G401 (cell line): ENCODE data around the gene GTSE1. TPM values are rescaled to one million over a fixed set of nuclear protein-coding genes. Genes with fewer than 3 reads are reported as not detected.

Experiments
- DNase-seq: peaks from one replicate; pipeline ENCODE4 v3.0.0-alpha.2; 2015; ENCODE audit warnings: low spot score
- in situ Hi-C: cut with HindIII; loops from 2 replicates; pipeline ENCODE4 v1.10.0; 2016; ENCODE audit warnings: low sequenced_read_pairs, mixed read lengths
- total RNA-seq: library from RNA; depleted of rRNA; stranded (reverse); fragments of >200 nt; shearing (Covaris generic); gene quantifications from 2 replicates; pipeline ENCODE4 v1.2.3, GENCODE V29; 2014

Gene GTSE1
- total RNA-seq, 1 experiment from 2014 or later: 46.3 TPM

DNA sequence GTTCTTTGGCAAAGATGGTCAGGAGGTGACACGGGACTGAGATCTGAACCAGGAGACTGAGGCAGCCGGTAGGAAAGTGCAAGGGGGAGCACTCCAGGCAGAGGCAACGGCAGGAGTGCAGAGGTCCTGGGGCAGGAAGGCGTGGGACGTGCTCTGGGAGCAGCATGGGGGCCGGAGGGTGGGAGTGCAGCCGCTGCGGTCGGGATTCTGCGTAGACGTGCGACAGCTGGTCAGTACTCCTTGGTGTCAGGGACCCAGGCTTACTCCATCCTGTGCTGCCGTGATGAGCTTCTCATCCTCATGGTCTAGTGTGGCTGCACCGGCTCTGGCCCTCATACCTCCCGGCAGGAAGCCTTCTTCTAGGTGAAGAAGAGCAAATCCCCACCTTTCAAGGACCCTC is 21.9 kb downstream of the GTSE1 start:
- in situ Hi-C loops: no loop called here
- DNase-seq: no peak

DNA sequence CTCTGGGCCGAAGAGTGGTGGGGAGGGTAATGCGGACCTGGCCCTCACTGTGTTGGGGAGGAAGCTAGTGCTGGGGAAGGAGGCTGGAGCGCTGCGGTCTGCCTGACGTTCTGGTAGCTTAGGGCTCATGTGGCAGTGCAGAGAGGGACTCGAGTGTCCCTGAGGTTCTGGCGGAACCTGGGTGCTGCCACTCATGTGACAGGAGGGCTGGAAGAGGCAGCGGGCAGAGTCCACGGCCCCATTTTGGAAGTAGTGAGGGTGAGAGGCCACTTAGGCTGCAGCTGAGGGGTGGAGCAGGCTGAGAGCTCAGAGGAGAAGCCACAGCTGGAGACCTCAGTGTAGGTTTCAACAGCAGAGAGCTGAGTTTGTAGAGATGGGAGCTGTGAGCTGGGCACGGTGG is 22.6 kb downstream of the GTSE1 start:
- in situ Hi-C loops: no loop called here
- DNase-seq: no peak

DNA sequence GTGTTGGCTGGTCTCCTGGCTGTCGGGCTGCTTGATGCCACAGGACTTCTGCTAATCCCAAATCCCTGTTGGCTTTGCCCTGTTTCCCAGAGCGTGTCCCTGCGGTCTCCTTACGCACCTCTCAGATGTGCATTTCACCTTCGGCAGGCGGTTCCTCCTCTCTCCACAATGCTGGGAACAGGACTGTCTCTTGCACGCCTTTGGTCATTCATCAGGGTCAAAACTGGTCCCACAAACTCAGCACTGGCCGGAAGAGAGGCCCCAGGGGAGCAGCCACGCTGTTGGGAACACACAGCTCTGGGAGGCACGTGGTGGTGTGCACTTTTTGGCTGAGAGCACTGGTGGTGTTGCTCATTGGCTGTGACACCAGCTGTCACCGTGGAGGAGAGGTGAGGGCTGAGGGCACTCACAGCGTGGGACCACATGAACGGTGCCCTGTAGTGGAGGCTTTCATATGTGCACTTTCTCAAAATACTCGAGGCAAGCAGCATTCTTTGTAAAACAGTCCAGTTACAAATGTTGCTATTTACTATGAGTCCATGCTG is 23.6 kb downstream of the GTSE1 start:
- no peak for DNase-seq
- in situ Hi-C loops: no loop called here

DNA sequence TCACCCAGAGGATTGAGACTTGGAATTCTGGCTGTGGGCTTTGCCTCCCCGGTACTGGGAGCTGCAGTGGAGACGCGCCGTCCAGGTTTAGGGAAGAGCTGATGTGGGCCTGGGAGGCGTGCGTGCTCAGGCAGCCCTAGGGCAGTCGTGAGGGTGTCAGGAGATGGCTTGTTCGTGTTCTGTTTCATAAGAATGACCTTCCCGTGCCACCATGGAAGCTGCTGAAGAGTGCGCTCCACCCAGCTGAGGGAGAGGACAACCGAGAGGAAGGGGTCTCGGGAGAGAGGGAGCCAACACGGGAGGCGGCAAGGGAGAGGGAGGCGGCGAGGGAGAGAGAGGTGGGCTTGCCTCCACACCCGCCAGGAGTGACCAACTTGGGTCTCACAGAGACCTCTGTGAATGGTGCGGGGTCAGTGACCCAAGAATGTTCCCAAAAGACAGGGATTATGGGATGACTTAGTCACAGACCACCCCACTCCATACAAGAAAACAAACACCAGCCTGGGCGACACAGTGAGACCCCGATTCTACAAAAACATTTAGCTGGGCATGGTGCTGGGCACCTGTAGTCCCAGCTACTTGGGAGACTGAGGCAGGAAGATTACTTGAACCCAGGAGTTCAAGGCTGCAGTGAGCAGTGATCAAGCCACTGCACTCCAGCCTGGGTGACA is 24.2 kb downstream of the GTSE1 start:
- in situ Hi-C loops: no loop called here
- no peak for DNase-seq

DNA sequence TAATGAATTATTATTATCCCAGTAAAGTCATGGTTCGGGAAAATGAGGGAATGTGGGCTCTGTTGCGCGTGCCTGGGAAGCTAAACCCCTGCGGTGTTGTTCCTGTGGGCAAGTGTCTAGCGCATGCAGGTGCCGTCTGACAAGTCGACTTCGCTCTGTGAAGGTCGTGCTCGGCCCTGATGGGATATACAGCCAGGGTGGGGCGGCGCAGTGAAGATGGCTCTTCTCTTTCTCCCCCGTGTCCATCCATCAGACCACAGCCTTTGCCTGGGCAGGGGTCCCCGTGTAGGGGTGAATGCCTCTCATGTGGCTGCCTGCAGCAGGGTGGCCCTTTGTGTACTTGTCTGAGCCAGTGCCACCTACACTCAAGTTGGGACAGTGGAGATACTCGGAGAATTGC is 26.0 kb downstream of the GTSE1 start:
- in situ Hi-C loops: no loop called here
- DNase-seq: no peak

DNA sequence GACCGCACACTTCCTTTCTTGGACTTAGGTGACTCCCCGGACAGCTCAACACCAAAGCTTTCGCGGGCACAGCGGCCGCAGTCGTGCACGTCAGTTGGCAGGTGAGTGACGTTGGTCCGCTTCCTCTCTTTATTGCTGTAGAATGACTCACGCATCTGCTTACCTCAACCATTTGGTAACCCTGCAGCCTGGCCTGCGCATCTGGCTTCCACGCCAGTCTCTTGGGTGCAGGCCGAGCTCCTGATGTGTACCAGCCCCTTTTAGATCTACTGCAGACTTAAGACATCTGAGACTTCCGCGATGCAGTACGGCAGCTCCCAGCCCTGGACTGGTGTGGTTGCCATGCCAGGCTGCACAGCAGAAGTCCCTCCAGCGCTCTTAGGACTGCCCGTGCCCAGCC is 26.5 kb downstream of the GTSE1 start:
- in situ Hi-C loops: no loop called here
- DNase-seq: no peak

DNA sequence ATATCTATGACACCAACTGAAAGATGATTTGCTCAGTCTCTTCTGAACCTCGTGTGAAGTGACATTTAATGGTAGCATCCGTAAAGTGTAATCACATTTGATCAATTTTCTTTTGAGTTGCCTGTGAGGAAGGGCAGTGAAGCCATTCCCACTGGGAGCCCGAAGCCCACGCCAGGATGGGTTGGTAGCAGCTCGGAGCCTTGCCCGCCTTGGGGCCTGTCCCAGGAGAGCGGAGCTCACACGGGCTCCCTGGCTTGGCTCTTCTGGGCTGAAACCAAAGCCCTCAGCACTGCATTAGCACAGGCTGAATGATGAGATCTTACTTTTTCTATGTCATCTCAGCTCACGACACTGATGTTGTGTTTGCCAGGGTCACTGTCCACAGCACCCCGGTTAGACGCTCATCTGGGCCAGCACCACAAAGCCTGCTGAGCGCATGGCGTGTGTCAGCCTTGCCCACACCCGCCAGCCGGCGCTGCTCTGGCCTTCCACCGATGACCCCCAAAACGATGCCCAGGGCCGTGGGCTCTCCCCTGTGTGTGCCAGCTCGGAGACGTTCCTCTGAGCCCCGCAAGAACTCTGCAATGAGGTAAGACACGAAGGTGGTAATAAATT is 29.5 kb downstream of the GTSE1 start:
- in situ Hi-C loops: no loop called here
- DNase-seq: no peak

DNA sequence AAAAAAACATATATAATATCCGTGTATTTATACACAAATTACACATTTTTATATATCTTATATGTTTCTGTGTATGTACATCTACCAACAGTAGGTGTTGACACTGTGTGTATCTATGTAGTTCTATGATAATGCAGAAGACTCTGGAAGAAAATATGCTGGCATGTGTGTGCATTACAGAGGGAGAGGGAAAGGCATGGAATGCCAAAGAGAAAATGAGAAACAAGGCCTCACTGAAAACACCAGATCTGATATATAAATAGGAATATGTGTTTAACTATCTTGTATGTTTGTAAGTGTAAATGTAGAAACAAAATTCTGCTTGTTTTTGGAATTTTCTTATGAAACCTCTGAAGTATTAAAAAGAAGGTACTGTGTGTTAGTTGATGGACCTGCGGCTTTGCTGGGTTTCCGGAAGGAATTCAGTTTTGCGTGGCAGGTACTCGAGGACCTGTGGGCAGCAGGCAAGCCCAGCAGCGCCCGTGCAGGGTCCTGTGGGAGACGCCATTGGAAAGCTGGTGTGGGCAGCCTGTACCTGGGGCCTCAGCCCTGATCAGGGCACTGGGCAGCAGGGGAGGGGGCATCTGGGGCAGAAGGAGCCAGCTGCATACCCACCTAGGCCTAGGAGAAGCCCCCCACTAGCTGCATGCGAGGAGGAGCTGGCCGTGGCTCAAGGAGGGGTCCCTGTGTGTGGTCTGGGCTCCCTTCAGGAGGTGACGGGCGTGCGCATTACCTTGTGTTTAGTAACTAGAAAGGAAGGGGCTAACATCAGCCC is 31.2 kb downstream of the GTSE1 start:
- in situ Hi-C loops: no loop called here

DNA sequence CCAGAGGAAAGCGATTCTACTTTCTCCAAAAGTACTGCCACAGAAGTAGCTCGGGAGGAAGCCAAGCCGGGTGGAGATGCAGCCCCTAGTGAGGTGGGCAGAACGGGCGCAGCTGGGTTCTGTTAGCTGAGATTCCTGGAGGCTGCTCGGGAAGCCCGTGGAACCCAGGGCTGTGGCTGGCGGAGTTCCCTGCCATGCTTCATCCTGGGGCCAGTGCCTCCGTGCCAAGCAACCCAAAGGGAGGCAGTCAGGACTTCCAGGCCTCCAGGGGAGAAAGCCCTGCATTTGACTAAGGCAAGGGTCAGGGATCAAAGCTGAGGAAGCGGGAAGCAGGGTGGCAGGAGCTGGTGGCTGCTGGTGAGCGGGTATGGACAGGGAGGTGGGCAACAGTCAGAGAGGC is 32.1 kb downstream of the GTSE1 start:
- no peak for DNase-seq
- in situ Hi-C loops: no loop called here

More for the DNA sequence above, 31.2 kb downstream of the GTSE1 start:
- no peak for DNase-seq

DNA sequence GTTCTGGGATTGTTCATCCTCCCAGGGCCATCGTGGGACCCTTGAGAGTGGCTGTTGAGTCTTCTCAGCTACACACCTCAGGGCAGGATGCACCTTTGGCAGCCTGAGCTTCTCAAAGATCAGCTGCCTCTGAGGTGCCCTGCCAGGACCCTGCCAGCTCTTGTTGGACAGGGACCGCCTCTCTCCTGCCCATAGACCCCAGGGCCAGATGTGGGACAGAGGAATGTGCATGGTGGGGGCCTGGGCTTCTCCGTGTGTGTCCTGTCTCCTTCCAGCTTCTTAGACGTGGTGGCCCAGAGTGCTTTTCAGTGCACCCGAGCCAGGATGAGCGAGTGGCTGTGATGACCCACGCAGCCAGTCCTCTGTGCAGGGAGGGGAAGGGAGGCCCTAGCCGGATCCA is 32.9 kb downstream of the GTSE1 start:
- in situ Hi-C loops: loop anchor here (5.0 to 10.0 kb wide), 2 partner anchors 85 to 182 kb away; no protein-coding TSS in a partner anchor

DNA sequence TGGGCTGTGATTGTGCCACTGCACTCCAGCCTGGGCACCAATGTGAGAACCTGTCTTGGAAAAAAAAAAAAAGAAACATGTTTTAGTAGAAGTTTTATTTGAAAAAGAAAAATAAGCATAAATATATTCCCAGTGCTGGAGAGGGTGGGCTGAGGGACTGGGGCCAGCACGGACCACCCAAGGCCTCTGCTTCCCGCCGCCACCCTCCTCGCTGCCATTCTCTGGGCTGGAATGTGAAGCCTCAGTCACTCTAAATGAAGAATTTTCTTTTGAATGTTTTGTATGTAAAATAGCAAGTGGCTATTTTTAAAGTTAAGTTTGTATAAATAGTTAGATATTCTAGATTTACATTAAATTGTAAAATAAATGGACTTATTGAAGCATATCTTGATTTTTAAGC is 33.8 kb downstream of the GTSE1 start:
- in situ Hi-C loops: loop anchor here (5.0 to 10.0 kb wide), 2 partner anchors 84 to 183 kb away; no protein-coding TSS in a partner anchor

More for the DNA sequence above, 32.9 kb downstream of the GTSE1 start:
- DNase-seq: no peak

DNA sequence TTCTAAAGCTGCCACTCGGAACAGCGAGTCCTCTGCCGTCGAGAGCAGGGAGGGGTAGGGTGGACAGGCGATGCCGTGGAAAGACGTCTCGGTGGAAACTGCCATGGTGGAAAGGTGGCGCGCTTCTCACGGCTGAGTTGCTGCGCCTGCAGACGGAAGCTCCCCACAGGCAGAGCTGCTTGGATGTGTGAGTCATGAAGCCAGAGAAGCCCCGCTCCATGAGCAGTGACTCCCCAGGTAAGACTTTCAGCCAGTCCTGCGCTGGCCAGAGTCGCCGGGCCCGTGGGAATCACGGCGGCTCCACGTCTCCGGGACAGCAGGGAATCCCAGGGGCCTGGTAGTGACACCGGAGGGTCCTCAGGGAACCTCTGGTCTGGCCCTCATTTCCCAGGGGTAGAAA is 34.8 kb downstream of the GTSE1 start:
- DNase-seq: no peak
- in situ Hi-C loops: loop anchor here (5.0 to 10.0 kb wide), 2 partner anchors 83 to 184 kb away; no protein-coding TSS in a partner anchor

More for the DNA sequence above, 33.8 kb downstream of the GTSE1 start:
- DNase-seq: no peak

DNA sequence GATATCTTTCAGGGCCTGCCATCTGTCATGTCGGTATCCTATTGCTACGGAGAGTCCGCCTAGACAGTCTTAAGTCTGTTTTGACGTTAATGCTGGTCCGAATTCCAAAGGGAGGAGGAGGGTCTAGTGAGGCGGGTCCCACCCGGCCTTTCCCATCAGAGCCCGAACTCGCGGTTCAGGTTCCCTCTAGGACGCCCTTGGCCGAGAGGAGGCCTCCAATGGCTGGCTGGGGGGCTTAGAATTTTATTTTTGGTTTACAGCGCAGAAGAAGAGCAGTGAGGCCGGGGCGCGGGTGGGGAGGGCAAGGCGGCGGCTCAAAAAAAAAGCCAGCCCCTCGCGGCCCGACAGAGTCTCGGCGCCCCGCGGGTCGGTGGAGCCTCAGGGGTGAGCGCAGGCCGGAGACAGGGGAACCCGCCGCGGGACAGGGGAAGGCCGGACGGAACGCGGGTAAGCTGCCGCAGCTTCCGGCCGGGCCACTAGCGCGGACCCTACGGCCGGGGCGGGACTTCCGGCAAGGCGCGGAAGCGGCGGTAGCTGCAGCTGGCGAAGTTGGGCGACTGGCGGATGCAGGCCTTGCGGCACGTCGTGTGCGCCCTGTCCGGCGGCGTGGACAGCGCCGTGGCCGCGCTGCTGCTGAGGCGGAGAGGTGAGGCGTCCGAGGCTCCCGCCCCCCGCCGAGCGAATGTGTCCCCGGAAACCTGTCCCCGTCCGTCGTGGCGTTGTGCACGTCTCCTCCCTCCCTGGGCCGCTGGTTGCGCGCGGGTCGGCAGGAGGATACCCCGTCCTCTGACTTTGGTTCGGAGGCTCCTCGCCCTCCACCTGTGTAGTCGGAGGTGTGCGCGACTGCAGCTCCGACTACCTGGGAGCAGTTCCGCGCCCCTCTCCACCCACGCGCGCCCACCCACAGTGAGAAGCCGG is 38.8 kb downstream of the GTSE1 start, which contains the start of gene TRMU:
Gene TRMU, plus strand, starts transcription at position 514 of the 918 bp plus-strand sequence. Its CDS starts 51 bp downstream, at position 565.
- peak; percentile 85 for DNase-seq
- in situ Hi-C loops: loop anchor here (10.0 kb wide), 1 partner anchor 79 kb away; no protein-coding TSS in a partner anchor

DNA sequence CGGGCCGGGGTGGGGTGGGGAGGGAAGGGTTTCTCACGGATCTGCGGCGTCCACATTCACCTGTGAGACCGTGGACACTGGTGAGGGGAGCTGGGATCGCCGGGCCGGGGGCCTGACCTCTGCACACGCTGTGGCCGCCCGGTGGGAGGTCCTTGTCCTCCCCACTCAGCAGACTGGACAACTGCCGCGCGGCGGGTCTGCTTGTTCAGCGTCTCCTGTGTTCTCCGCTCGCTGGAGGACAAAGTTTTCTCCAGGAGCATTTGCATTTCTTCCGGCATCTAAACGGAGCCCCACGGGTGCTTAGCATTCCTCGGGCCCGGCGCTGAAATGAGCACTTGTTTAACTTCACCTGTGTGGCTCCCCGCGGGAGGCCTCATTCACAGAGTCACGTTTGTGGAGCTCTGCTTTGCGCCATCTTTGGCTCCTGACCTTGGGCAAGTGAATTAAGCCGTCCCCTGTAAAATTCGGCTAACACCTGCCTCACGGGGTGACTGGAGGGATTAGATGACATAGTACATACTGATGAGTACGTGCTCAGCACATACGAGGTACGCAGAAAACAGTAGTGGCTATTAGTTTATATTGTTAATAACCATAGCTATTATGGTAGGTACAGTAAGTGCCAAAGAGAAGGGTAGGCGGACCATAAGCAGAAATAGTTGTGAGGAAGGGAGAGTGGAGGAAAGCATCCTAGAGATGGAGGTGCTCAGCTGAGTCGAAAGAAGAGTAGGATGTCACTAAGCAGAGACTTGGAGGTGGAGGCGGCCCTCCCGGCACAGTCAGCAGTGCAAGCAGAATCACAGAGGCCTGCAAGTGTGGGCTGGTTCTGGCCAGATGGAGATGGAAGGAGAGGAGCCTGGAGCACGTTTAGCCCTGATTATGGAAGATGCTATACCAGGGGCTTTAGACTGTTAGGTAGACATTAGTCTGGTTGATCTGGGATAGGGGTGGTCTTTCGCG is 39.7 kb downstream of the GTSE1 start:
- in situ Hi-C loops: loop anchor here (10.0 kb wide), 1 partner anchor 78 kb away; no protein-coding TSS in a partner anchor
- DNase-seq: peak; percentile 13

DNA sequence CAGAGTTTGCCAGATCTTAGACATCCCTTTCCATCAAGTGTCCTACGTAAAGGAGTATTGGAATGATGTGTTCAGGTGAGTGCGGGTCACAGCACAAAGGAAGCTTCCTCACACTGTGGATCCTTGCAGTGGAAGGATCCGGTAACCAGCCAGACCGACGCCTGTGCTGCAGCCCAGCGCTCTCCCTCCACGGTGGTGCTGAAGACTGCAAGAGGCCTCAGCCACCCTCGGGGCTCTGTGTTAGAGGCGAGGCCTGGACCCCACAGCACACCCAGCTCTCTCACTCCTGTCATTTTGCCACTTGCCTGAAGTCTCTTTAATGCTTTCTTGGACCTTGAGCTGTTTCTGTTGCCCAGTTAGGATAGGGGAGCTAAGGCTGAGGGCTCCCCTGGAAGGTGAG is 41.2 kb downstream of the GTSE1 start:
- no peak for DNase-seq
- in situ Hi-C loops: loop anchor here (10.0 kb wide), 1 partner anchor 77 kb away; no protein-coding TSS in a partner anchor

DNA sequence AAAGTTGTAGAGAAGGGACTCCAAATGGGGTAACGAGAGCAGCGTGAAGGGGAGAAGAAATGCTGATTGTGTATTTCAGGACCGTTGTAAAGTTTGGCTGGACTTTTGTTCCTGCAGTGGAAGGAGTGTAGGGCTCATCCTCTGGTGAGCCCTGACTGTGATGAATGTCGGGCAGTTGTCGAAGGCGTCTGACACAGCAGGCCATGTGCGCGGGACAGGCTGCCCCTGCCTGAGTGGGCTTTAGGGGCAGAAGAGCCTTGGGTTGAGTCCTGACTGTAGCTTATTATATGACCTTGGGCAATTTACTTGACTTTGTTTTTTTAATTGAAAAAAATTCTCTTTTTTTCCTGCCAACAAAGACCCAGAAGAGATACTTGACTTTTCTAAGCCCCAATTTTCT is 42.0 kb downstream of the GTSE1 start:
- in situ Hi-C loops: loop anchor here (10.0 kb wide), 1 partner anchor 76 kb away; no protein-coding TSS in a partner anchor
- no peak for DNase-seq

DNA sequence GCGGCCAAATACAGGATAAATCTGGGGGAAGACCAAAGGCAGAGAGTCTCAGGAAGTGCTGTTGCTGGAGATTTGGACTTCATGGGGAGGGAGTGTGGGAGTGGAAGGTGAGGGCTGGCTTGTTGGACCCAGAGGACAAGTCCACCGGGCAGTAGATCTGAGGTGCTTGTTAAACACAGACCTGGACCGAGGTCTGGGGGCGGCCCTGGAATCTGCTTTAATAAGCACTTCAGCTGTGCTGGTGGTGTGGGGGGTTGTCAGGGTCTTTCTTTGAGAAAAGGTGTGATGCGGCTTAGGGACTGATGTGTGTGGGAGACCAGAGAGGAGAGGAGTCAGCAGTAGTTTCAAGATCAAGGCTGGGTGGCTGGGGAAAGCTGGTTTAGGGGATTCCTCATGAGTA is 43.3 kb downstream of the GTSE1 start:
- in situ Hi-C loops: loop anchor here (10.0 kb wide), 1 partner anchor 75 kb away; no protein-coding TSS in a partner anchor
- no peak for DNase-seq
